GM23338 (cell line): ENCODE data around the gene TMPRSS6. TPM values are rescaled to one million over a fixed set of nuclear protein-coding genes. Genes with fewer than 3 reads are reported as not detected.
A peak's percentile ranks its signal among the peaks of the same experiment; 100 is the strongest.

ENCODE experiments used
- ATAC-seq: fragments of 200-7000 bp; cut with Tn5 transposase; 3 replicates; pipeline ENCODE4 v1.9.1; 2020
- DNase-seq: peaks from one replicate; pipeline ENCODE4 v3.0.0-alpha.2; 2015; ENCODE audit warnings: low spot score
- H2AFZ ChIP-seq: fragments of 200-600 bp; sonication (generic); 2 replicates; pipeline ENCODE4 v1.8.0; 2016; ENCODE audit warnings: antibody characterized with exemption, mild to moderate bottlenecking, moderate library complexity
- H3F3A ChIP-seq: fragments of 200-600 bp; sonication (generic); replicated peaks from 2 replicates; pipeline ENCODE4 v1.8.0; 2017; ENCODE audit warnings: antibody characterized with exemption, mixed run types, low read depth
- H3K27ac ChIP-seq: fragments of 200-600 bp; sonication (generic); 2 replicates; pipeline ENCODE4 v1.6.1; 2016; ENCODE audit warnings: low read depth
- H3K27me3 ChIP-seq: fragments of 200-600 bp; sonication (generic); 2 replicates; pipeline ENCODE4 v1.8.0; 2016; ENCODE audit warnings: mild to moderate bottlenecking, mixed run types, moderate library complexity; ENCODE audit not compliant: insufficient read depth
- H3K36me3 ChIP-seq: fragments of 200-600 bp; sonication (generic); 2 replicates; pipeline ENCODE4 v1.8.0; 2016; ENCODE audit warnings: mild to moderate bottlenecking; ENCODE audit not compliant: insufficient read depth
- H3K4me1 ChIP-seq: fragments of 200-600 bp; sonication (generic); 2 replicates; pipeline ENCODE4 v1.8.0; 2016; ENCODE audit warnings: mild to moderate bottlenecking, moderate library complexity; ENCODE audit not compliant: insufficient read depth
- H3K4me2 ChIP-seq: fragments of 200-600 bp; sonication (generic); 2 replicates; pipeline ENCODE4 v1.7.1; 2017; ENCODE audit warnings: mixed run types
- H3K4me3 ChIP-seq: fragments of 200-600 bp; sonication (generic); 2 replicates; pipeline ENCODE4 v1.6.1; 2016; ENCODE audit warnings: mixed run types
- H3K79me2 ChIP-seq: fragments of 200-600 bp; sonication (generic); replicated peaks from 2 replicates; pipeline ENCODE4 v1.8.0; 2017; ENCODE audit warnings: mild to moderate bottlenecking; ENCODE audit not compliant: insufficient read depth
- H3K9me2 ChIP-seq: fragments of 200-600 bp; sonication (generic); 2 replicates; pipeline ENCODE4 v1.8.0; 2017; ENCODE audit not compliant: insufficient read depth
- H4K20me1 ChIP-seq: fragments of 200-600 bp; sonication (generic); replicated peaks from 2 replicates; pipeline ENCODE4 v1.8.0; 2017; ENCODE audit warnings: mild to moderate bottlenecking; ENCODE audit not compliant: insufficient read depth
- H3K27ac Mint-ChIP-seq: 2 replicates; pipeline ENCODE4 v1.8.0; 2020; ENCODE audit warnings: inconsistent platforms, mild to moderate bottlenecking, moderate library complexity, mixed read lengths
- H3K27me3 Mint-ChIP-seq: 3 replicates; pipeline ENCODE4 v1.8.0; 2022; ENCODE audit warnings: low read depth, mild to moderate bottlenecking, moderate library complexity, mixed read lengths, inconsistent platforms; ENCODE audit not compliant: insufficient read depth, poor library complexity
- H3K36me3 Mint-ChIP-seq: 3 replicates; pipeline ENCODE4 v1.8.0; 2021; ENCODE audit warnings: low read depth, mild to moderate bottlenecking, inconsistent platforms, moderate library complexity, mixed read lengths
- H3K4me1 Mint-ChIP-seq: 3 replicates; pipeline ENCODE4 v1.8.0; 2020; ENCODE audit warnings: mild to moderate bottlenecking, inconsistent platforms, mixed read lengths
- H3K4me3 Mint-ChIP-seq: 3 replicates; pipeline ENCODE4 v1.8.0; 2021; ENCODE audit warnings: moderate library complexity, mild to moderate bottlenecking, inconsistent platforms, mixed read lengths
- H3K9me3 Mint-ChIP-seq: 3 replicates; pipeline ENCODE4 v1.8.0; 2020; ENCODE audit warnings: moderate library complexity, mild to moderate bottlenecking, inconsistent platforms, mixed read lengths
- CREB1 ChIP-seq: fragments of 250-450 bp; sonication (Bioruptor Pico); IDR thresholded peaks from 2 replicates; pipeline ENCODE4 v1.5.0; 2020; ENCODE audit warnings: low read depth, mild to moderate bottlenecking, moderate library complexity
- EZH2 ChIP-seq: fragments of 200-600 bp; sonication (generic); IDR thresholded peaks from one replicate; pipeline ENCODE4 v1.8.0; 2017; ENCODE audit warnings: antibody characterized with exemption, mild to moderate bottlenecking, low read depth; ENCODE audit not compliant: unreplicated experiment
- JUNB ChIP-seq: IDR thresholded peaks from one replicate; pipeline ENCODE4 v1.6.1; 2016; ENCODE audit warnings: antibody characterized with exemption; ENCODE audit not compliant: unreplicated experiment
- NANOG ChIP-seq: IDR thresholded peaks from 2 replicates; pipeline ENCODE4 v1.6.1; 2016; ENCODE audit warnings: antibody characterized with exemption, borderline replicate concordance
- POLR2AphosphoS5 ChIP-seq: IDR thresholded peaks from 2 replicates; pipeline ENCODE4 v1.6.1; 2016; ENCODE audit warnings: antibody characterized with exemption, low read depth
- REST ChIP-seq: IDR thresholded peaks from one replicate; pipeline ENCODE4 v1.6.1; 2018; ENCODE audit warnings: antibody characterized with exemption; ENCODE audit not compliant: unreplicated experiment
- STAT1 ChIP-seq: IDR thresholded peaks from one replicate; pipeline ENCODE4 v1.6.1; 2016; ENCODE audit warnings: antibody characterized with exemption; ENCODE audit not compliant: unreplicated experiment
- ZNF331 ChIP-seq: fragments of 250-450 bp; sonication (Bioruptor Pico); IDR thresholded peaks from 2 replicates; pipeline ENCODE4 v1.5.0; 2020; ENCODE audit warnings: low read depth, mild to moderate bottlenecking, moderate library complexity
- polyA plus RNA-seq: library from polyadenylated mRNA; unstranded; fragments of >200 nt; fragmentation: Nextera tagmentation; extraction: Ambion mirVana; gene quantifications from 2 replicates; pipeline ENCODE4 v1.2.1, GENCODE V29; 2016
- total RNA-seq: library from RNA; depleted of rRNA; stranded (reverse); fragments of >200 nt; shearing (Covaris generic); gene quantifications from 2 replicates; pipeline ENCODE4 v1.2.3, GENCODE V29; 2014
- TF ChIP-seq, protein P1 (sequence below): IDR thresholded peaks from 2 replicates; pipeline ENCODE4 v1.6.1; 2016; ENCODE audit warnings: antibody characterized with exemption
- TF ChIP-seq, protein P2 (sequence below), 2 experiments: fragments of 200-600 bp in 1 of 2; sonication (generic) in 1 of 2; conservative IDR thresholded peaks; 2 replicates each; pipeline versions ENCODE4 v1.5.1 to v1.6.1; 2016 to 2017; ENCODE audit warnings: antibody characterized with exemption in 2 of 2, low read depth in 2 of 2, mild to moderate bottlenecking in 2 of 2, moderate library complexity in 1 of 2
- TF ChIP-seq, protein P3 (sequence below): fragments of 250-450 bp; sonication (Bioruptor Pico); IDR thresholded peaks from 2 replicates; pipeline ENCODE4 v1.5.0; 2020; ENCODE audit warnings: mild to moderate bottlenecking, moderate library complexity

The TMPRSS6 gene
- total and polyA plus RNA-seq, 2 experiments from 2014 or later = 0.13 TPM; not detected in 1

DNA sequence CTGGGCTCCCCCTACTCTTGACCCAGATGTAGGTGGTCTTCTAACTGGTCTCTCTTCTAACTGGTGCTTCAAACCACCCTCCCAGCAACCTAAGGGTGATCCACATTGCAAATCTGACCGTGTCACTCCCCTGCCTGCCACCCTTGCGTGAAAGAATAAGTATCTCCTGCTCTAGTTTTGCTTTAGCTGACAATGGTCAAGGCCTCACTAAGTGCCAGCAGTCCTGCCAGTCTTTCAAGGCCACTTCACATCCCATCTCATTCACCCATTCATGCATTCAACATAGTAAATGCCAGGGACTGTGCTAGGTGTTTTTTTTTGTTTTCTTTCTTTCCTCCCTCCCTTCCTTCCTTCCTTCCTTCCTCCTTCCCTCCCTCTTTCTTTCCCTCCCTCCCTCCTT lies 60.3 kb downstream of the TMPRSS6 start (continued):
- TF ChIP-seq, protein P1, sequence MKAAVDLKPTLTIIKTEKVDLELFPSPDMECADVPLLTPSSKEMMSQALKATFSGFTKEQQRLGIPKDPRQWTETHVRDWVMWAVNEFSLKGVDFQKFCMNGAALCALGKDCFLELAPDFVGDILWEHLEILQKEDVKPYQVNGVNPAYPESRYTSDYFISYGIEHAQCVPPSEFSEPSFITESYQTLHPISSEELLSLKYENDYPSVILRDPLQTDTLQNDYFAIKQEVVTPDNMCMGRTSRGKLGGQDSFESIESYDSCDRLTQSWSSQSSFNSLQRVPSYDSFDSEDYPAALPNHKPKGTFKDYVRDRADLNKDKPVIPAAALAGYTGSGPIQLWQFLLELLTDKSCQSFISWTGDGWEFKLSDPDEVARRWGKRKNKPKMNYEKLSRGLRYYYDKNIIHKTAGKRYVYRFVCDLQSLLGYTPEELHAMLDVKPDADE = no peak
- TF ChIP-seq CREB1 (CRISPR knock-in tag) = no peak
- TF ChIP-seq NANOG = no peak
- no peak for TF ChIP-seq EZH2
- no peak for TF ChIP-seq JUNB
- TF ChIP-seq, protein P2, sequence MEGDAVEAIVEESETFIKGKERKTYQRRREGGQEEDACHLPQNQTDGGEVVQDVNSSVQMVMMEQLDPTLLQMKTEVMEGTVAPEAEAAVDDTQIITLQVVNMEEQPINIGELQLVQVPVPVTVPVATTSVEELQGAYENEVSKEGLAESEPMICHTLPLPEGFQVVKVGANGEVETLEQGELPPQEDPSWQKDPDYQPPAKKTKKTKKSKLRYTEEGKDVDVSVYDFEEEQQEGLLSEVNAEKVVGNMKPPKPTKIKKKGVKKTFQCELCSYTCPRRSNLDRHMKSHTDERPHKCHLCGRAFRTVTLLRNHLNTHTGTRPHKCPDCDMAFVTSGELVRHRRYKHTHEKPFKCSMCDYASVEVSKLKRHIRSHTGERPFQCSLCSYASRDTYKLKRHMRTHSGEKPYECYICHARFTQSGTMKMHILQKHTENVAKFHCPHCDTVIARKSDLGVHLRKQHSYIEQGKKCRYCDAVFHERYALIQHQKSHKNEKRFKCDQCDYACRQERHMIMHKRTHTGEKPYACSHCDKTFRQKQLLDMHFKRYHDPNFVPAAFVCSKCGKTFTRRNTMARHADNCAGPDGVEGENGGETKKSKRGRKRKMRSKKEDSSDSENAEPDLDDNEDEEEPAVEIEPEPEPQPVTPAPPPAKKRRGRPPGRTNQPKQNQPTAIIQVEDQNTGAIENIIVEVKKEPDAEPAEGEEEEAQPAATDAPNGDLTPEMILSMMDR (conservative IDR thresholded peaks at IDR 0.05; ENCODE audit: low read depth in 2 of 2) = no peak
- TF ChIP-seq ZNF331 (CRISPR knock-in tag) = no peak
- no peak for TF ChIP-seq POLR2AphosphoS5
- no peak for TF ChIP-seq REST
- no peak for TF ChIP-seq STAT1

- H3K9me3 Mint-ChIP-seq = no peaks in the 10 kb centered on the region
- H3K79me2 ChIP-seq = no peaks in the 10 kb centered on the region
- H3K4me3 Mint-ChIP-seq = no peak overlapping the region
- TF ChIP-seq, protein P2 (conservative IDR thresholded peaks at IDR 0.05; ENCODE audit: low read depth in 2 of 2) = no peak
- no peak for TF ChIP-seq POLR2AphosphoS5
- TF ChIP-seq ZNF331 (CRISPR knock-in tag) = no peak
- TF ChIP-seq, protein P3, sequence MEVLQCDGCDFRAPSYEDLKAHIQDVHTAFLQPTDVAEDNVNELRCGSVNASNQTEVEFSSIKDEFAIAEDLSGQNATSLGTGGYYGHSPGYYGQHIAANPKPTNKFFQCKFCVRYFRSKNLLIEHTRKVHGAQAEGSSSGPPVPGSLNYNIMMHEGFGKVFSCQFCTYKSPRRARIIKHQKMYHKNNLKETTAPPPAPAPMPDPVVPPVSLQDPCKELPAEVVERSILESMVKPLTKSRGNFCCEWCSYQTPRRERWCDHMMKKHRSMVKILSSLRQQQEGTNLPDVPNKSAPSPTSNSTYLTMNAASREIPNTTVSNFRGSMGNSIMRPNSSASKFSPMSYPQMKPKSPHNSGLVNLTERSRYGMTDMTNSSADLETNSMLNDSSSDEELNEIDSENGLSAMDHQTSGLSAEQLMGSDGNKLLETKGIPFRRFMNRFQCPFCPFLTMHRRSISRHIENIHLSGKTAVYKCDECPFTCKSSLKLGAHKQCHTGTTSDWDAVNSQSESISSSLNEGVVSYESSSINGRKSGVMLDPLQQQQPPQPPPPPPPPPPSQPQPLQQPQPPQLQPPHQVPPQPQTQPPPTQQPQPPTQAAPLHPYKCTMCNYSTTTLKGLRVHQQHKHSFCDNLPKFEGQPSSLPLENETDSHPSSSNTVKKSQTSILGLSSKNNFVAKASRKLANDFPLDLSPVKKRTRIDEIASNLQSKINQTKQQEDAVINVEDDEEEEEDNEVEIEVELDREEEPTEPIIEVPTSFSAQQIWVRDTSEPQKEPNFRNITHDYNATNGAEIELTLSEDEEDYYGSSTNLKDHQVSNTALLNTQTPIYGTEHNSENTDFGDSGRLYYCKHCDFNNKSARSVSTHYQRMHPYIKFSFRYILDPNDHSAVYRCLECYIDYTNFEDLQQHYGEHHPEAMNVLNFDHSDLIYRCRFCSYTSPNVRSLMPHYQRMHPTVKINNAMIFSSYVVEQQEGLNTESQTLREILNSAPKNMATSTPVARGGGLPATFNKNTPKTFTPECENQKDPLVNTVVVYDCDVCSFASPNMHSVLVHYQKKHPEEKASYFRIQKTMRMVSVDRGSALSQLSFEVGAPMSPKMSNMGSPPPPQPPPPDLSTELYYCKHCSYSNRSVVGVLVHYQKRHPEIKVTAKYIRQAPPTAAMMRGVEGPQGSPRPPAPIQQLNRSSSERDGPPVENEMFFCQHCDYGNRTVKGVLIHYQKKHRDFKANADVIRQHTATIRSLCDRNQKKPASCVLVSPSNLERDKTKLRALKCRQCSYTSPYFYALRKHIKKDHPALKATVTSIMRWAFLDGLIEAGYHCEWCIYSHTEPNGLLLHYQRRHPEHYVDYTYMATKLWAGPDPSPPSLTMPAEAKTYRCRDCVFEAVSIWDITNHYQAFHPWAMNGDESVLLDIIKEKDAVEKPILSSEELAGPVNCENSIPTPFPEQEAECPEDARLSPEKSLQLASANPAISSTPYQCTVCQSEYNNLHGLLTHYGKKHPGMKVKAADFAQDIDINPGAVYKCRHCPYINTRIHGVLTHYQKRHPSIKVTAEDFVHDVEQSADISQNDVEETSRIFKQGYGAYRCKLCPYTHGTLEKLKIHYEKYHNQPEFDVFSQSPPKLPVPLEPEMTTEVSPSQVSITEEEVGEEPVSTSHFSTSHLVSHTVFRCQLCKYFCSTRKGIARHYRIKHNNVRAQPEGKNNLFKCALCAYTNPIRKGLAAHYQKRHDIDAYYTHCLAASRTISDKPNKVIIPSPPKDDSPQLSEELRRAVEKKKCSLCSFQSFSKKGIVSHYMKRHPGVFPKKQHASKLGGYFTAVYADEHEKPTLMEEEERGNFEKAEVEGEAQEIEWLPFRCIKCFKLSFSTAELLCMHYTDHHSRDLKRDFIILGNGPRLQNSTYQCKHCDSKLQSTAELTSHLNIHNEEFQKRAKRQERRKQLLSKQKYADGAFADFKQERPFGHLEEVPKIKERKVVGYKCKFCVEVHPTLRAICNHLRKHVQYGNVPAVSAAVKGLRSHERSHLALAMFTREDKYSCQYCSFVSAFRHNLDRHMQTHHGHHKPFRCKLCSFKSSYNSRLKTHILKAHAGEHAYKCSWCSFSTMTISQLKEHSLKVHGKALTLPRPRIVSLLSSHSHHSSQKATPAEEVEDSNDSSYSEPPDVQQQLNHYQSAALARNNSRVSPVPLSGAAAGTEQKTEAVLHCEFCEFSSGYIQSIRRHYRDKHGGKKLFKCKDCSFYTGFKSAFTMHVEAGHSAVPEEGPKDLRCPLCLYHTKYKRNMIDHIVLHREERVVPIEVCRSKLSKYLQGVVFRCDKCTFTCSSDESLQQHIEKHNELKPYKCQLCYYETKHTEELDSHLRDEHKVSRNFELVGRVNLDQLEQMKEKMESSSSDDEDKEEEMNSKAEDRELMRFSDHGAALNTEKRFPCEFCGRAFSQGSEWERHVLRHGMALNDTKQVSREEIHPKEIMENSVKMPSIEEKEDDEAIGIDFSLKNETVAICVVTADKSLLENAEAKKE (CRISPR knock-in tag) = no peak
Observed at GRCh38 chr22:37048133-37048532, 61.4 kb downstream of the TMPRSS6 start.

More at GRCh38 chr22:37048133-37048532, 61.4 kb downstream of the TMPRSS6 start:
- no peak overlapping the region for H2AFZ ChIP-seq
- H3K9me2 ChIP-seq = no peaks in the 10 kb centered on the region
- Mint-ChIP-seq H3K27me3 (peaks cover 9% of the 10 kb centered on the region), H3K36me3 (no peaks in the 10 kb centered on the region), H3K4me1 (peaks cover 13% of the 10 kb centered on the region), H3K27ac (no peak overlapping the region)
- ATAC-seq = no peak
- peak; percentile 40 for DNase-seq
- H4K20me1 ChIP-seq = 0 out of 2 replicates have a peak, but pooled peaks cover under 1% of the 10 kb centered on the region
- no peak overlapping the region for H3K27ac ChIP-seq
- no peaks in the 10 kb centered on the region for H3F3A ChIP-seq
- H3K36me3 ChIP-seq = no peaks in the 10 kb centered on the region
- H3K4me2 ChIP-seq = no peak overlapping the region
- peaks cover 3% of the 10 kb centered on the region; the same call in 1 of the 2 replicates for H3K4me1 ChIP-seq
- no peak overlapping the region for H3K4me3 ChIP-seq
- H3K27me3 ChIP-seq = peaks cover 4% of the 10 kb centered on the region; the same call in 1 of the 2 replicates
